D341Med (cell line): ENCODE data around the gene ARMC5.

Experiments used
- DNase-seq: peaks from one replicate; pipeline ENCODE4 v3.0.0; 2012; ENCODE audit warnings: low spot score

ARMC5 gene

GRCh38 chr16:31461201-31461920, 2.1 kb downstream of the ARMC5 start:
- DNase-seq: no peak

DNA sequence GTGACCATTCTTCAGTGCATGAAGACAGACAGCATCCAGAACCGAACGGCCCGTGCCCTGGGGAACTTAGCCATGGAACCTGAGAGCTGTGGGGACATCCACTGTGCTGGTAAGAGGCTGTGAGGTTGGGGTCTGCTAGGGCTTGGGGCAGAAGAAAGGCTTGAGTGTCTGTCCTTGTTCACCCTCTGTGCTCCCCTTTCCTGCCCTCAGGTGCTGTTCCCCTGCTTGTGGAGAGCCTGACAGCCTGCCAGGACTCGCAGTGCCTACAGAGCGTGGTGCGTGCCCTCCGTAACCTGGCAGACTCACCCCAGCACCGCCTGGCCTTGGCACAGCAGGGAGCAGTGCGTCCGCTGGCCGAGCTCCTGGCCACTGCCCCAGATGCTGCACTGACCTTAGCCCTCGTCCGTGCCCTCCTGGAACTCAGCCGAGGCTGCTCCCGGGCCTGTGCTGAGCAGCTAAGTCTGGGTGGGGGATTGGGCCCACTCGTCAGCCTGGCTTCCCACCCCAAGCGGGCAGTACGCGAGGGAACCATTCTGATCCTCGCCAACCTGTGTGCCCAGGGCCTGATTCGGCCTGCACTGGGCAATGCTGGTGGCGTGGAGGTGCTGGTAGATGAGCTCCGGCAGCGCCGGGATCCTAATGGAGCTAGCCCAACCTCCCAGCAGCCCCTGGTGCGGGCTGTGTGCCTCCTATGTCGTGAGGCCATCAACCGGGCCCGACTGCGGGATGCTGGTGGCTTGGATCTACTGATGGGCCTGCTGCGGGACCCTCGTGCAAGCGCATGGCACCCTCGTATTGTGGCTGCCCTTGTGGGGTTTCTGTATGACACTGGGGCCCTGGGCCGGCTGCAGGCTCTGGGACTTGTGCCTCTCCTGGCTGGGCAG, 2.9 kb downstream of the ARMC5 start:
- no peak for DNase-seq

DNA sequence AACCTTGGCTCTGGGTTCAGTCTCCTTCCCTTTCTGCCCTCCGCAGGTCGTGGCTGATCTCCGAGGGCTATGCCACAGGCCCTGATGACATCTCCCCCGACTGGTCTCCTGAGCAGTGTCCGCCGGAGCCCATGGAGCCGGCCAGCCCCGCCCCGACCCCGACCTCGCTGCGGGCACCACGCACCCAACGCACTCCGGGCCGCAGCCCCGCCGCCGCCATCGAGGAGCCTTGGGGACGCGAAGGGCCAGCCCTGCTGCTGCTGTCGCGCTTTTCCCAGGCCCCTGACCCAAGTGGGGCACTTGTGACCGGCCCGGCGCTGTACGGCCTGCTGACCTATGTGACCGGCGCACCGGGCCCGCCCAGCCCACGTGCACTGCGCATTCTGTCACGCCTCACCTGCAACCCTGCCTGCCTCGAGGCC, 5.1 kb downstream of the ARMC5 start:
- peak; percentile 10 for DNase-seq

DNA sequence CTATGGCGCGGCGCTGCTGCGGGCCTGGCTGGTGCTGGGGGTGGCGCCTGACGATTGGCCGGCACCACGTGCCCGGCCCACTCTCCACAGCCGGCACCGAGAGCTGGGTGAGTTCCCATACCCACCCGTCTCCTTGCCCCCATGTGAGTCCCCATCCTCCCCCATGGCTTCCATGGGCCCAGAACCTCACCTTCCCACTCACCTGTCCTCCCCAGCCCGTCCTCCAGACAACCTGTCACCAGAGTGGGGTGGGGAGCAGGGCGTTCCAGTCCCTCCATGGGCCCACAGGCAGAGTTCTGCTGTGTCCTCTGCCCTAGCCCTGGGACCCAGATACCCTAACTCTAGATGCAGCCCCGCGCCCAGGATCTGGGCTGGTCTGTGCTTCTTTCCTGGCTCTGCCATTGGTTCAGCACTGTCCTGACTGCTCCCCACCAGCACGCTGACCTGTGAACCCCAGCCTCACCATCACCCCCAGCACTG, 5.5 kb downstream of the ARMC5 start:
- DNase-seq: no peak

DNA sequence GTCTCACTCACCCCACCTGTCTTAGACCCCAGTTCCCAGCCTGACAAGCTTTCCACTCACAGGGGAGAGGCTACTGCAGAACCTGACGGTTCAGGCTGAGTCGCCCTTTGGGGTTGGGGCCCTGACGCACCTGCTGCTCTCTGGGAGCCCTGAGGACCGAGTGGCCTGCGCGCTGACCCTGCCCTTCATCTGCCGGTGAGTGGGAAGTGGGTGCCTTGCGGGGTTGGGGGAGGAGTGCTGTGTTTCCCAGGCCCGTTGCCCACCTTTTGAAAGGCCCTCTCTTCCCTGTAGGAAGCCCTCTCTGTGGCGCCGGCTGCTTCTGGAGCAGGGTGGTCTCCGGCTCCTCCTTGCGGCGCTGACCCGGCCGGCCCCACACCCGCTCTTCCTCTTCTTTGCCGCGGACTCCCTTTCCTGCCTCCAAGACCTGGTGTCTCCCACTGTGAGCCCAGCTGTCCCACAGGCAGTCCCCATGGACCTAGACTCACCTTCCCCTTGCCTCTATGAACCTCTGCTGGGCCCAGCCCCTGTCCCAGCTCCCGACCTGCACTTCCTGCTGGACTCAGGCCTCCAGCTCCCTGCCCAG, 6.6 kb downstream of the ARMC5 start:
- DNase-seq: no peak

DNA sequence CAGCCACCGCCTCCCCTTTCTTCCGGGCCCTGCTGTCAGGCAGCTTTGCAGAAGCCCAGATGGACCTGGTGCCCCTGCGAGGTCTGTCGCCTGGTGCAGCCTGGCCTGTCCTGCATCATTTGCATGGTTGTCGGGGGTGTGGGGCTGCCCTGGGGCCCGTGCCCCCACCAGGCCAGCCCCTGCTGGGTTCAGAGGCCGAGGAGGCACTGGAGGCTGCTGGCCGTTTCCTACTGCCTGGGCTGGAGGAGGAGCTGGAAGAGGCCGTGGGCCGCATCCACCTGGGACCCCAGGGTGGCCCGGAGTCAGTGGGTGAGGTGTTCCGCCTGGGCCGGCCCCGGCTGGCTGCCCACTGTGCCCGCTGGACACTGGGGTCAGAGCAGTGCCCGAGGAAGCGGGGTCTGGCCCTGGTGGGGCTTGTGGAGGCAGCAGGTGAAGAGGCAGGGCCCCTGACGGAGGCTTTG, 7.1 kb downstream of the ARMC5 start:
- peak; percentile 6 for DNase-seq

DNA sequence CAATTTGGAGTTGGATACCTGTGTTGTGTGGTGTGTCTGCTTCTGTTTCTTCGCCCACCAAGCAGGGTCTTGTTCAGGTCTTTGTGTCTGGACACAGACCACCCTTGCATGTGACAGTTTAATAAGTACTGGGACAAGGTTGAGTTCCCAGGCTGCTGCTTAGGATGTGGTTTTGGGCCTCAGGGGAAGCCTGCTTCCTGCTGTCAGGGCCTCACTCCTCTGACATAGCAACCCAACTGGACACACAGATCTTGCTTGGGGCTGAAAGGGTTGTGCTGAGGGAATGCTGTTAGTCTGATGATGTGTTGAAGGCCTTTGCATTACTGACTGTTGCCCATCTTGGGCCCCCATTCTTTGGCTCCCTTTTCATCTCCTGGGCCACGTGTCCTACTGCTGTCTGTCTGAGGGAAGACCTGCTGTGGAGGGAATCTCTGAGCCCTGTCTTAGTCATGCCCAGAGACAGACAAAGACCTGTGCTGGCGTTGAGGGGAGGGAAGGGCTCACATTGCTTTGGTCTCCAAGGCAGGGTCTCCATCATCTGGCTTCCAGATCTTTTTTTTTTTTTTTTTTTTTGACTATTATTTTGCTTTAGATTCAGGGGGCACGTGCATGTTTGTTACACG, 8.0 kb downstream of the ARMC5 start:
- DNase-seq: no peak

- DNase-seq: no peak
These were observed 8.6 kb downstream of the ARMC5 start for GRCh38 chr16:31467858-31468257.

DNA sequence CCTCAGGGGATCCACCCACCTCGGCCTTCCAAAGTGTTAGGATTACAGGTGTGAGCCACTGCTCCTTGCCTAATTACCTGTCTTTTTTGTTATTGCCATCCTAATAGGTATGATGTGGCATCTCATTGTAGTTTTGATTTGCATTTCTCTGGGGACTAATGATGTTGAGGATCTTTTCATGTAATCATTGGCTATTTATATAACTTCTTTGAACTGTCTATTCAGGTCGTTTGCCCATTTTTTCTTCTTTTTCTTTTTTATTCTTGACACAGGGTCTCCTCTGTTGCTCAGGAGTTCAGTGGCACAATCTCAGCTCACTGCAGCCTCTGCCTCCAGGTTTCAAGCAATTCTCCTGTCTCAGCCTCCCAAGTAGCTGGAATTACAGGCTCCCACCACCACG, 11.3 kb downstream of the ARMC5 start:
- DNase-seq: no peak

- DNase-seq: no peak
These were observed 12.1 kb downstream of the ARMC5 start for GRCh38 chr16:31471241-31471874.

DNA sequence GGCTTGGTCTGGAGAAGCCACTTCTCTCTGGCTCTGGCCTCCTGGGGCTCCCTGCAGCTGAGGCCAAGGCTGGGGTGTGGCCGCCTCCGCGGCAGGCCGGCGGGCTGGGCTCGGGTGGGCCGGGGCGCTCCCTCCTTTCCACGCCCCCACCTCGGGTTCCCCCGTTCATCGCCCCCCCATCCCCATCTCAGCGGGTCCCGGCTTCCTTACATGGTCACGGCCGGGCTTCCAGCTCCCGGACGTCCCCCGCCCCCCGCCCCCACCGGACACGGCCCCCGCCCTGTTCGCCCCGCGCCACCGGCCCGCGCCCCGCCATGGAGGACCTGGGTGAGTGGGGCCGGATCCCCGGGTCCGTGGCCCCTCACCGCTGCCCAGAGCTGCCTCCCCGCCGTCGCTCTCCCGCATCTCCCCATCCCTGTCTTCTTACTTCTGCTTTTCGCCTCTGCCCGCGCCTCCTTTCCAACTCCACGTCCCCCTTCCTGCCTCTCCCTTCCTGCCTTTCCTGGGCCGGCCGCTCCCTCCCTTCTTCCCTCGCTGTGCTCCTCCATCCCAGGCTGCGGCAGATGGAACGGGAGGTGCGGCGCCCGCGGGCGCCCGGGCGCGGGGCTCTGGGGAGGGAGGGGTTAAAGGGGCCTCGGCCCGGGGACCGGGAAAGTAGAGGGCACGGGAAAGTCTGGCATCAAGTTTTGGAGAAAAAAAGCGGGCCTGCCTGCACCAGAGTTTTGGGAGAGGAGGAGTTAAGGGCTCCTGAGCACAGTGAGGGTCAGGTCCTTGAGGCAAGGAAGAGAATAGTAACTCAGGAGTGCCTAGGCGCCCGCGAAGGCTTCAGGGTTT, 12.8 kb downstream of the ARMC5 start, which contains the start of gene TGFB1I1:
Gene TGFB1I1, plus strand, starts transcription at position 278 of the 834 bp plus-strand sequence. Its CDS starts 37 bp downstream, at position 315.
- no peak for DNase-seq

- DNase-seq: peak; percentile 59
These were observed 13.5 kb downstream of the ARMC5 start for GRCh38 chr16:31472709-31473203.

DNA sequence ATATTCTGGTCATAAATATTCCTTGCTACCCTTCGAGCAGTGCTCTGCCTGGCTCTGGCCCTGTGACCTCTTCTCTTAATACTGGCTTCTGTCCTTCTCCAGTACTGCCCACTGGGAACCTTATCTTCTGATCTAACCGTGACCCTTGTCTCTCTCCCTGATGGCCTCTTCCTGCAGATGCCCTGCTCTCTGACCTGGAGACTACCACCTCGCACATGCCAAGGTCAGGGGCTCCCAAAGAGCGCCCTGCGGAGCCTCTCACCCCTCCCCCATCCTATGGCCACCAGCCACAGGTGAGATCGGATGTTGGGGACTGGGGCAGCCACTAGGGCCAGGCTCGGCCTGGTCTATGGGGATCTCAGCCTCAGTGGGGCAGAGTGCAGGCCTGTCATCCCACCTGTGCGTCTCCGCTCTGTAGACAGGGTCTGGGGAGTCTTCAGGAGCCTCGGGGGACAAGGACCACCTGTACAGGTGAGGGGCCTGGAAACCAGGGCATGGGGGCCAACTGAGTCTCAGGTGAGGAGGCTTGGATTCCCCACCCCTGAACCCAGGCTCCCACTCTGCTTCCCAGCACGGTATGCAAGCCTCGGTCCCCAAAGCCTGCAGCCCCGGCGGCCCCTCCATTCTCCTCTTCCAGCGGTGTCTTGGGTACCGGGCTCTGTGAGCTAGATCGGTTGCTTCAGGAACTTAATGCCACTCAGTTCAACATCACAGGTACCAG, 14.1 kb downstream of the ARMC5 start:
- no peak for DNase-seq

GRCh38 chr16:31474173-31474714, 14.9 kb downstream of the ARMC5 start:
- DNase-seq: no peak

DNA sequence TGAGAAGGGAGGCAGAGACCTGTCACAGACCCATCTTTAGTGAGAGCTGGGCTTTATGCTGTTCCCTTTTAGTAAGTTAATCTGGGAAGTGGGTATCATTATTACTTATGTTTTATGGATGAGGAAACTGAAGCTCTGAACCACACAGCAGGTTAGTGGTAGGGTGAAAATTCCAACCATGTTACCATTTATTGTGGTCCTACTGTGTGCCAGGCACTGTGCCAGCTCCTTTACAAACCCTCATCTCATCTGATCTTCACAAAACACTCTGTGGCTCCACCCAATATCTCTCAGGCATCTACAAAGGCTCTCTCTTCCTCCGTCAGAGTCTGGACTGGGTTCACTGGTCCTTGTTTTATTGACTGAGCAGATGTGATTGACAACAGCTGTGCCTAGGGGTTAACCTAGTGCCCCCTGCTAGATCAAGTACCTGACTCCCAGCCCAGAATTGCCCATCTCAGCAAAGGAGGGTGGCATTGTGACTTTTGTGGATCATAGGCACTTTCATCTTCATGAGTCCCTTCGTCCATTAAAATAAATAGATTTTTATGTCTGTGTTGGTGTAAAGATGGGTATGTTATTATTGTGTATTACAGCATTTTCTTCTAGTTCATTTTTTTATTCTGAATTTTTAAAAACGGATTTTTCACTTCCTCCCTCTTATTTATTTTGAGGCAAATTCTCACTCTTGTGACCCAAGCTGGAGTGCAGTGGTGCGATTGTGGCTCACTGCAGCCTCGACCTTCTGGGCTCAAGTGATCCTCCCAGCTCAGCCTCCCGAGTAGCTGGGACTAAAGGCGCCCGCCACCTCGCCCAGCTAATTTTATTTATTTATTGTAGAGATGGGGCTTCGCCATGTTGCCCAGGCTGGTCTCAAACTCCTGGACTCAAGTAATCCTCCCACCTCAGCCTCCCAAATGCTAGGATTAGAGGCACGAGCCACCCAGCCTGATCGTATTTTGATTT, 15.8 kb downstream of the ARMC5 start:
- no peak for DNase-seq

GRCh38 chr16:31475946-31476302, 16.6 kb downstream of the ARMC5 start:
- no peak for DNase-seq

- peak; percentile 83 for DNase-seq
These were observed 17.3 kb downstream of the ARMC5 start for GRCh38 chr16:31476303-31477219.
